ENCODE measurements around the gene MID1. TPM values are rescaled to one million over a fixed set of nuclear protein-coding genes. Genes with fewer than 3 reads are reported as not detected.

The MID1 gene
- total RNA-seq, 2 experiments from 2014 or later, result 0.19 TPM; not detected in 1

DNA sequence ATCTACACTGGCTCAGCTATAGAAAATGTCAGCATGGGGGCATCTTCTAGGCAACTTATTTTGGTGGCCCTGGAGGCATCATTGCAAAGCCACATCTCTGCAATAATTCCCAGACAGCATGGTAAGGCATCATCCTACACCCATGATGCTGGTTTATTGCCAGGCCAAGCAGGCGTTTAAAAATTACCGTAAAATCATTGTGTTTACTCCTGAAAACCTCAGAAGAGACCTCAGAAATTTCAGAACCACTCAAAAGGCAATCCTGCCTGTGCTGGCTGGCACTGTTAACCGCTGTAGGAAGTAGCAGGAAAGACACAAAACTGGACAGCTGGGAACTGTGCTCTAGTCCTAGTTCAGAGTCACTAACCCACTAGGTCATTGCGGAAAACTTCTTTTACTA, 63.2 kb downstream of the MID1 start:
- Mint-ChIP-seq H3K4me1 (ENCODE audit: low read depth) (no peaks in the 10 kb centered on the region), H3K9me3 (peaks cover 4% of the 10 kb centered on the region), H3K36me3 (ENCODE audit: low read depth) (no peaks in the 10 kb centered on the region), H3K27me3 (no peaks in the 10 kb centered on the region), H3K27ac (no peak overlapping the region), H3K4me3 (no peak overlapping the region)
- H3K4me1 ChIP-seq (ENCODE audit: insufficient read depth, low read length), result no peaks in the 10 kb centered on the region
- no peaks in the 10 kb centered on the region for H3K36me3 ChIP-seq (ENCODE audit: insufficient read depth, low read length)
- POLR2A ChIA-PET, result no interaction called here
- no peaks in the 10 kb centered on the region for H3K27me3 ChIP-seq (ENCODE audit: control insufficient read depth in 1 of 2, insufficient read depth in 2 of 2, low read length in 2 of 2)
- no peak overlapping the region for H3K4me3 ChIP-seq (ENCODE audit: low read length)
- no peak for DNase-seq
- intact Hi-C loops (cut with DNase I, micrococcal nuclease), result no loop called here
- no peak for ATAC-seq (ENCODE audit: poor library complexity)
- CTCF ChIA-PET, result no interaction called here
- no peak overlapping the region for H3K27ac ChIP-seq (ENCODE audit: low read depth in 1 of 2, low read length in 2 of 2)
- no peaks in the 10 kb centered on the region for H3K9me3 ChIP-seq (ENCODE audit: control insufficient read depth in 1 of 2, insufficient read depth in 1 of 2, low read length in 2 of 2)
- TF ChIP-seq, protein P1, sequence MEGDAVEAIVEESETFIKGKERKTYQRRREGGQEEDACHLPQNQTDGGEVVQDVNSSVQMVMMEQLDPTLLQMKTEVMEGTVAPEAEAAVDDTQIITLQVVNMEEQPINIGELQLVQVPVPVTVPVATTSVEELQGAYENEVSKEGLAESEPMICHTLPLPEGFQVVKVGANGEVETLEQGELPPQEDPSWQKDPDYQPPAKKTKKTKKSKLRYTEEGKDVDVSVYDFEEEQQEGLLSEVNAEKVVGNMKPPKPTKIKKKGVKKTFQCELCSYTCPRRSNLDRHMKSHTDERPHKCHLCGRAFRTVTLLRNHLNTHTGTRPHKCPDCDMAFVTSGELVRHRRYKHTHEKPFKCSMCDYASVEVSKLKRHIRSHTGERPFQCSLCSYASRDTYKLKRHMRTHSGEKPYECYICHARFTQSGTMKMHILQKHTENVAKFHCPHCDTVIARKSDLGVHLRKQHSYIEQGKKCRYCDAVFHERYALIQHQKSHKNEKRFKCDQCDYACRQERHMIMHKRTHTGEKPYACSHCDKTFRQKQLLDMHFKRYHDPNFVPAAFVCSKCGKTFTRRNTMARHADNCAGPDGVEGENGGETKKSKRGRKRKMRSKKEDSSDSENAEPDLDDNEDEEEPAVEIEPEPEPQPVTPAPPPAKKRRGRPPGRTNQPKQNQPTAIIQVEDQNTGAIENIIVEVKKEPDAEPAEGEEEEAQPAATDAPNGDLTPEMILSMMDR (IDR thresholded peaks at IDR 0.05), result no peak

DNA sequence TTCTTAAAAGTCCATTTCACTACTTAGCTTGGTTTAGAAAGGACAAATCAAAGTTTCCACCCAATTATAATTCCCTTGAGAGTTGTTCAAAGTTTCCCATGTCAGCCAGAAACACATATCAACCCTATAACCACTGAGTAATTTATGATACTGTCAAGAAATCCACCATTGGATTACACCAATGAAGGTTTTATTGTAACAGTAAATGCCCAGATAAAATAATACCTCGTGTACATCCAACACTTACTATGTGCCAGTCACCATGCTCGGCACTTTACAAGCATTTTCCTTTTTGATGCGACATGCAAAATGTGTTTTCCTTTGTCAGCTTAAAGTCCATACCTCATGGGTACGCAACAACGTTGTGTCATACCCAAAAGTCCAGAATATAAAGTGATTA, 64.0 kb downstream of the MID1 start:
- POLR2A ChIA-PET, result no interaction called here
- H3K9me3 Mint-ChIP-seq, result peaks cover 4% of the 10 kb centered on the region

DNA sequence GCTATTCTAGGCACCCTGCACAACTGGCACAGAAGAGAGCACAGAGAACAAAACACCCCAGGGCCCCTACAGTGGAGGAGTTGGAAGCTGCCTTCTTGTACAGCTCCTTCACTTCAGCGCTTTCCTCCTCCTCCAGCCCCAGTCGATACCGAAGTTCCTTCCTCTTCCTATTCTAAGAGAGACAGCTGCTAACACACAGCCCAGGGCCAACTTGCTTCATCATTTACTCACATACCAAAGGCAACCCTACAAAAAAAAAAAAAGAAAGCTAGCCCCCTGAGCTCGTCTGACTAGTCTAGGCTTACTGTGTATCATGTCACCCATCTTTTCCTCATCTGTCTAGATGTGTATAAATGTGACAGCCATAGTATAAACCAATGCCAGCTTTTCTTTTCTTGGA, 64.5 kb downstream of the MID1 start:
- Mint-ChIP-seq H3K9me3 (peaks cover 4% of the 10 kb centered on the region), H3K4me1 (ENCODE audit: low read depth) (no peaks in the 10 kb centered on the region), H3K36me3 (ENCODE audit: low read depth) (no peaks in the 10 kb centered on the region), H3K27ac (no peak overlapping the region), H3K4me3 (no peak overlapping the region), H3K27me3 (no peaks in the 10 kb centered on the region)
- ChIA-PET CTCF (no interaction called here), POLR2A (no interaction called here)
- Histone ChIP-seq H3K27ac (ENCODE audit: low read depth in 1 of 2, low read length in 2 of 2) (no peak overlapping the region), H3K4me3 (ENCODE audit: low read length) (no peak overlapping the region), H3K27me3 (ENCODE audit: control insufficient read depth in 1 of 2, insufficient read depth in 2 of 2, low read length in 2 of 2) (no peaks in the 10 kb centered on the region), H3K4me1 (ENCODE audit: insufficient read depth, low read length) (no peaks in the 10 kb centered on the region), H3K9me3 (ENCODE audit: control insufficient read depth in 1 of 2, insufficient read depth in 1 of 2, low read length in 2 of 2) (no peaks in the 10 kb centered on the region), H3K36me3 (ENCODE audit: insufficient read depth, low read length) (no peaks in the 10 kb centered on the region)
- no peak for DNase-seq
- intact Hi-C loops (cut with DNase I, micrococcal nuclease), result no loop called here
- no peak for ATAC-seq (ENCODE audit: poor library complexity)
- TF ChIP-seq, protein P1 (IDR thresholded peaks at IDR 0.05), result no peak

More for the DNA sequence above, 64.0 kb downstream of the MID1 start:
- Mint-ChIP-seq H3K36me3 (ENCODE audit: low read depth) (no peaks in the 10 kb centered on the region), H3K4me3 (no peak overlapping the region), H3K27ac (no peak overlapping the region), H3K27me3 (no peaks in the 10 kb centered on the region), H3K4me1 (ENCODE audit: low read depth) (no peaks in the 10 kb centered on the region)
- Histone ChIP-seq H3K27ac (ENCODE audit: low read depth in 1 of 2, low read length in 2 of 2) (no peak overlapping the region), H3K36me3 (ENCODE audit: insufficient read depth, low read length) (no peaks in the 10 kb centered on the region), H3K27me3 (ENCODE audit: control insufficient read depth in 1 of 2, insufficient read depth in 2 of 2, low read length in 2 of 2) (no peaks in the 10 kb centered on the region), H3K4me3 (ENCODE audit: low read length) (no peak overlapping the region), H3K9me3 (ENCODE audit: control insufficient read depth in 1 of 2, insufficient read depth in 1 of 2, low read length in 2 of 2) (no peaks in the 10 kb centered on the region), H3K4me1 (ENCODE audit: insufficient read depth, low read length) (no peaks in the 10 kb centered on the region)
- DNase-seq, result no peak
- TF ChIP-seq, protein P1 (IDR thresholded peaks at IDR 0.05), result no peak
- intact Hi-C loops (cut with DNase I, micrococcal nuclease), result no loop called here
- ATAC-seq (ENCODE audit: poor library complexity), result no peak
- CTCF ChIA-PET, result no interaction called here

Measured in CD4-positive, alpha-beta T cell (primary cell).